Stimulated activated CD8-positive, alpha-beta memory T cell treated with anti-CD3 and anti-CD28 coated beads, Interleukin-15, amount 100 ng/mL, for 24 hours (primary cell): ENCODE measurements around the gene ZNF443.
"Not testable (repeated sequence)": the region's sequence is repeated elsewhere in the genome, so short reads cannot be mapped to it uniquely, and the experiment has no call there.

Experiments used
- DNase-seq: peaks from one replicate; pipeline ENCODE4 v3.0.0-alpha.2; 2020; ENCODE audit warnings: low read depth

ZNF443 gene

DNA sequence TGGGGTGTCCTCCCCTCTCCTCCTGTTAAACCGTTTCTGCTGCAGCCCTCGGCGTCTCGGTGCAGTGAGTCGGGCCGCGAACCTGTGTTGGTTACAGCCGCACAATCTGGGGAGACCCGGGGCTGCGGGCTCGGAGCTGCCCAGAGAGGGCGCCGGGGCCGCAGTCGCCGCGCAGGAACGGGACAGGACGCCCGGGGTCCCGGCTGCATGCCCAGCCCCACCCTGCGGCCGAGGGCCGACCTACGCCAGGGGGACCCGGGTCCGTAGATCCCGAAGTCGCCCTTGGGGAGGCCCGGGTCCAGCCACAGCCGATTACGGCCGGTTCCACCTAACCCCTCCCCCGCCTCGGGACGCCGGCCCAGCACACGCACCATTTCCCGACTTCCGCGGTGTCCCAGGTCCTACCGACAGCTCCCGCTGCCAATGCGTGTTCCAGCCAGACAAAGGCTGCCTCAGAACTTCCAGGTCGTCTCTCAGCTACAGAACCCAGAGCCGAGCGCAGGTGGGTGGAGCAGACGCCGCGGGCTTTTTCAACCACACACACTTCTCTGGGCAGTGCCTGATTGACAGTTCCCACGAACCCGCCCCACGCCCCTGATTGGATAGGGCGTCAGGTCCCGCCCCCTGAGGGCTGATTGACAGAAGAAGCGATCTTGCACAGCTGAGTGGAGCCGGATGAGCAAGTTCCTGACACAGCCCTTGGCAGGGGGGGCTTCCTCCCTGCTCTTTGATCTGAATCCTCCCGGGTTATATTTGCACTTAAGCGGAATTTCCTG, at the start of gene ZNF443:
ZNF443 (minus strand) TSS at position 481 of the 776 bp plus-strand sequence; CDS start at position 374, 107 bp downstream.
- peak; percentile 91 for DNase-seq

- DNase-seq, result not testable (repeated sequence)
Observed at GRCh38 chr19:12486265-12486783, 45.5 kb upstream of the ZNF443 start.

DNA sequence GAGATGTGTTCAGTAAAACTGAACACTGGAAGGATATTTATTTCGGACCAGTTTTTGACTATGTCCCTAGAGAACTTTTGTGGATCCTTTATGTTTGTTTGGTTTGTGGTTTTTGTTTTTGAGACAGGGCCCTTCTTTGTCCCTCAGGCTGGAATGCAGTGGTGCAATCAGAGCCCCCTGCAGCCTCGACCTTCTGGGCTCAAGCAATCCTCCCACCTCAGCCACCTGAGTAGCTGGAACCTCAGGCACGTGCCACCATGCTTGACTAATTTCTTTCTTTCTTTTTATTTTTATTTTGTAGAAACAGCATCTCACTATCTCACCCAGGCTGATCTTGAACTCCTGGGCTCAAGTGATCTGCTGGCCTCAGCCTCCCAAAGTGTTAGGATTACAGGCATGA, 44.8 kb upstream of the ZNF443 start:
- no peak for DNase-seq

GRCh38 chr19:12485052-12485416, 44.2 kb upstream of the ZNF443 start:
- DNase-seq, result no peak

DNA sequence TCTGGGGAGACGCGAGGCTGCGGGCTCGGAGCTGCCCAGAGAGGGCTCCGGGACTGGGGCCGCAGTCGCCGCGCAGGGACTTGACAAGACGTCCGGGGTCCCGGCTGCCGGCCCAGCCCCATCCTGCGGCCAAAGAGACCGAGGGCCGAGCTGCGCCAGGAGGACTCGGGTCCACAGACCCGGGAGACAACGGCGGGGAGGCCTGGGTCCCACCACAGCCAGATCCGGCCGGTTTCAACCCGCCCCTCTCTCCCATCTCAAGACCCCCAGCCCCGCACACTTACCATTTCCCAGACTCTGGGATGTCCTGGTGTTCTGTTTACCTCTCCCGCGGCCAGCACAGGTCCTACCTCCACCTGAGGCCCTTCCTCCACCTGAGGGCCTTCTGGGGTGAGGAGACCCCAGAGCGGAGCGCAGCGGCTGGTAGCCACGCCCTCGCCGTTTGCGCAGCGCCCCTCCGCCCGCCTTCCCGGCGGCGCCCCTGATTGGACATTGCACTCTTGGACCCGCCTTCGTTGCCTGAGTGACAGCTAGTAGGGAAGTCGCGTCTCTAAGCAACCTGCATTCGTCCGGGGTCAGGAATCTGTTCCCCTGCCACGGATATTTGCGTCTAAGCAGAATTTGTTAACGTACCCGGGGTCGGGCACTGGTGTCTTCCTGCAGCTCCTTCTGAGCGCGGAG, 43.7 kb upstream of the ZNF443 start, which contains the start of gene ZNF709:
ZNF709 (minus strand) TSS at position 446 of the 681 bp plus-strand sequence; CDS start at position 287, 159 bp downstream.
- DNase-seq, result peak; percentile 63

- DNase-seq, result no peak
Observed at GRCh38 chr19:12484011-12484370, 43.2 kb upstream of the ZNF443 start.

DNA sequence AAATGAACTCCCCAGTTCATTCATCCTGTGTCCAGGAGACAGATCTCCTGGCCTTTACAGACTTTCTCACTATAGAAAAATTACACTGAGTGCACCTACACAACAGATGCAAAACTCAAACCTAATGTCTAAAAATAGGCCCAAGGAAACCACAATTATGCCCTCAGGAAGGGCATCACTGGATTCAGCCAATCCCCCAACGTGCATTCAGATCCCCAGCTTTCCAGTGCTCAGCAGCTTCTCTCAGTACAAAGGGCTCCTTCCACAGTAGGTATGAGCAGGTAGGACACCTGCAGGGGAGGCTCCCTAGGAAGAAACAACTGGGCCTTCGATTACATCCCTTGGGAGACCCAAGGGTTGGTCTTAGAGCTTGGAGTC, 41.7 kb upstream of the ZNF443 start:
- DNase-seq, result no peak

DNA sequence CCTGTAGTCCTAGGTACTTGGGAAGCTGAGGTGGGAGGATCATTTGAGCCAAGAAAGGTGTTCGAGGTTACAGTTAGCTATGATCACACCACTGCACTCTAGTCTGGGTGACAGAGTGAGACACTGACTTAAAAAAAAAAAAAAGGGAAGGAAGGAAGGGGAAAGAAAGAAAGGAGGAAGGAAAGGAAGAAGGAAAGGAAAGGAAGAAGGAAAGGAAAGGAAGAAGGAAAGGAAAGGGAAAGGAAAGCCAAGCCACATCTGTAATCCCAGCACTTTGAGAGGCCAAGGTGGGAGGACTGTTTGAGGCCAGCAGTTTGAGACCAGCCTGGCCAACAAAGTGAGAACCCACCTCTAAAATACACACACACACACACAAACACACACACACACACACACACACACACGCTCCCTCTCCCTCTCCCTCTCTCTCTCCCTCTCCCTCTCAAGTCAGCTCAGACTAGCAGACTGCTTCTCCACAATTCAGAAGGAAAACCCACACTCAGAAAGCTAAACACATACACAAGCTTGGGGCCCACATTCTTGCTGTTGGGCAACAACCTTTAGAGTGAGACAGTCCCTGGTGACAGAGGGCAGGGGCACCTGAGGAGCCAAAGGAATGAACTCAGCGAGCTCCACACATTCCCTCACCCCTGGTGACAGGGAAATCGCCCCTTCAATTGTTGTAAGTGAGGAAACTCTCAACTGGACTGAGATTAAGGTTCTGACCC, 41.1 kb upstream of the ZNF443 start:
- DNase-seq, result no peak

- DNase-seq, result no peak
Observed at GRCh38 chr19:12478234-12478941, 37.6 kb upstream of the ZNF443 start.

GRCh38 chr19:12467651-12468050, 26.8 kb upstream of the ZNF443 start:
- not testable (repeated sequence) for DNase-seq

GRCh38 chr19:12465211-12465610, 24.4 kb upstream of the ZNF443 start:
- no peak for DNase-seq

GRCh38 chr19:12464769-12465168, 23.9 kb upstream of the ZNF443 start:
- no peak for DNase-seq

DNA sequence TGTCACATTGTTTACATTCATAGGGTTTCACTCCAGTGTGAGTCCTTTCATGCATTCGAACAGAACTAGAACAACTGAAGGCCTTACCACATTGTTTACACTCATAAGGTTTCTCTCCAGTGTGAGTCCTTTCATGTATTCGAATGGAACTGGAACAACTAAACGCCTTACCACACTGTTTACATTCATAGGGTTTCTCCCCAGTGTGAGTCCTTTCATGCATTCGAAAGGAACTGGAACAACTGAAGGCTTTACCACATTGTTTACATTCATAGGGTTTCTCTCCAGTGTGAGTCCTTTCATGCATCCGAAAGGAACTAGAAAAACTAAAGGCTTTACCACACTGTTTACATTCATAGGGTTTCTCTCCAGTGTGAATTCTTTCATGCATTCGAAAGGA, 23.3 kb upstream of the ZNF443 start:
- DNase-seq, result not testable (repeated sequence)

GRCh38 chr19:12453495-12453894, 12.7 kb upstream of the ZNF443 start:
- no peak for DNase-seq

DNA sequence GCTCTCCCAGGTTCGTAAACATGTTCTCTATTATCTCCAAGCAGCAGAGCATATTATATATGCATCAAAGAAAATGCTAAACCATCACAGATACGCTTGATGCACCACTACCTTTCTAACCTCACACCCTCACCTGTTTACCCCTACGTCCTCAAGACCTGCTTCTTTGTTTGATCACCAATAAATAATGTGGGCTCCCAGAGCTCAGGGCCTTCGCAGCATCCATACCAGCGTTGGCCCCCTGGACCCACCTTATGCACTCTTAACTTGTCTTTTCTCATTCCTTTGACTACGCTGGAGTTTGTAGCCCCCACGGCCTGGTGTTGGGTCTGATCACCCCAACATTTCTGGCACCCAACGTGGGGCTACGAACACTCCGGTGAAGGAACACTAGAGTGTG, 10.0 kb upstream of the ZNF443 start:
- no peak for DNase-seq

GRCh38 chr19:12448808-12449207, 8.0 kb upstream of the ZNF443 start:
- no peak for DNase-seq

DNA sequence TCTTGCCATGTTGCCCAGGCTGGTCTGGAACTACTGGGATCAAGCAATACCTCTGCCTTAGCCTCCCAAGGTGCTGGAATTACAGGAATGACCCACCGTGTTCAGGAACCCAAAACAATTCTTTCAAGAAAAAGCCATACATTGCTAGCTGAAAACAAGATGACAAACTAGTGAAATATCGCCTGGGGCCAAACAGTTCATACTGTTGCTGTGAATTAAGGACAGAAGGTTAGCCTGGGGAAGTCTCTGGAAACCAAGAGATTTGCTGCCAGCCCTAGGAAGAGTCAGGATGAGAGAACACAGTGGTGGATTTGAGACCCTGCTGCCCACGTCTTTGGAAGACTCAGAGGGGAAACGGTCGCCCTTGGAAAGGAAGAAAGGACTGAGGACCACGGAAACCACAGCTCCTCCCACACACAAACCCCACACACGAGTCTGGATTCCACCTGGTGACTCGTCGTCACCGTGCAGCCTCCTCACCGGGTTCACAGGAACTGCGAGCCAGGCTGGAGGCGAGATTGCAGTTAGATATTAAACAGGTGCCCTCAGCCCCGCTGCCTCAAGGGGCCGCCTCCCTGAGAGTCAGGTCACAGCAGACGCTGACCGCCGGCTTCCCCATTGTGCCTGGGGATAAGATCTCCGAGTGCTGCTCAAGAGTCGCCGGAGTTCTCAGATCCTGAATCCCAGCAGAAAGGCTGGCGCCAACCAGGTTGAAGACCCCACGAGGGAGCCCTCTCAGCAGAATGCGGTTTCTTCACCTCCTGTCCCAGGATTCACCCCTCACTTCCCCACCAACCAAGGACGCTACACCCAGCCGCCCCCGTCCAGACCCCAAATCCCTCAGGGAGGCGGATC, 908 bp downstream of the ZNF443 start:
- peak; percentile 1 for DNase-seq

GRCh38 chr19:12430726-12431299, 10.0 kb downstream of the ZNF443 start:
- DNase-seq, result not testable (repeated sequence)

GRCh38 chr19:12425888-12426274, 14.9 kb downstream of the ZNF443 start:
- DNase-seq, result no peak

DNA sequence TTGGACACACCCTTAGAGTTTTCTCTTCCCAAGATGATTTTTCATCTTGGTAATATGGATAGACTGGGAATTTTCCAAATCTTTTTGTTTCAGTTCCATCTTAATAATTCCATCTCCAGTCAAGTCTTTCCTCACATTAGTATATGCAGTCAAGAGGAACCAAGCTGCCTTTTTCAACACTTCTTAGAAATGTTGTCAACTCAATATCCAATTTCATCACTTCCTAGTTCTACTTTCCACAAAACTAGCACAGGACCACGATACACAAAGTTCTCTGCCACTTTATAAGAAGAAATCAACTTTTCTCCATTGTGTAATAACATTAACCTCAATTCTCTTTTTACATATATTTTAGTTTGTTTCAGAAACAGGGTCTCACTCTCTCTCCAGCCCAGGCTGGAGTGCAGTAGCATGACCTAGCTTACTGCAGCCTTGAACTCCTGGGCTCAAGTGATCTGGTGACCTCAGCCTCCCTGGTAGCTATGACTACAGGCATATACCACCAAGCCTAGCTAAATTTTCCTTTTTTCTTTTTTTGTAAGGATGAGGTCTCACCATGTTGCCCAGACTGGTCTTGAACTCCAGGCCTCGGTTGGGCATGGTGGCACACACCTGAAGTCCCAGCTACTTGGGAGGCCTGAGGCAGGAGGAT, 15.5 kb downstream of the ZNF443 start:
- DNase-seq, result no peak
